ENCODE measurements around the gene IGF2BP2.
A peak's percentile ranks its signal among the peaks of the same experiment; 100 is the strongest.
"Not testable (repeated sequence)": the region's sequence is repeated elsewhere in the genome, so short reads cannot be mapped to it uniquely, and the experiment has no call there.

The IGF2BP2 gene

DNA sequence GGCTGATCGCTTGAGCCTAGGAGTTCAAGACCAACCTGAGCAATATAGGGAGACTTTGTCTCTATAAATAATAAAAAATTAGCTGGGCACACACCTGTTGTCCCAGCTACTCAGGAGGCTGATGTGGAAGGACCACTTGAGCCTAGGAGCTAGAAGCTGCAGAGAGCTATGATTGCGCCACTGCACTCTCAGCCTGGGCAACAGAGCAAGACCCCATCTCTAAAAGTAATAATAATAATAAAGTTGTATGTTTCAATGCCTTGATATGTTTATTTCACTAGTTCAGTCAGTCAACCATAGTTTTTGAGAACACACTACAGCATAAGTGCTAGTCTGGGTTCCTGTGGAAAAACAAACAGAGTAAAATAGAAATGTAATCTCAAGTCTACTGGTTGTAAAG lies 36.5 kb downstream of the IGF2BP2 start:
- Histone ChIP-seq H3K4me3 (ENCODE audit: low read length) (no peak overlapping the region), H2BK120ac (ENCODE audit: low read depth, low read length) (no peak overlapping the region), H3K4ac (ENCODE audit: low read depth, low read length) (no peak overlapping the region), H3K56ac (ENCODE audit: low read length) (no peak overlapping the region), H3K4me2 (ENCODE audit: low read length) (no peak overlapping the region), H3K27me3 (ENCODE audit: insufficient read depth, low read length, poor library complexity) (no peaks in the 10 kb centered on the region), H2AK5ac (ENCODE audit: low read length) (no peak overlapping the region), H4K5ac (ENCODE audit: low read length) (no peak overlapping the region), H4K8ac (ENCODE audit: low read depth, low read length) (no peak overlapping the region), H2BK15ac (replicated peaks; ENCODE audit: low read depth) (no peak overlapping the region), H3K36me3 (ENCODE audit: control insufficient read depth, insufficient read depth, low read length) (no peaks in the 10 kb centered on the region), H3K79me2 (ENCODE audit: control insufficient read depth, insufficient read depth, low read length) (peaks cover 70% of the 10 kb centered on the region), H3K23ac (ENCODE audit: low read length) (no peak overlapping the region), H3K9ac (ENCODE audit: low read length) (no peak overlapping the region), H3K27ac (ENCODE audit: low read depth, low read length) (no peak overlapping the region), H2BK5ac (ENCODE audit: low read length) (no peak overlapping the region), H3K79me1 (ENCODE audit: low read length) (peaks cover 13% of the 10 kb centered on the region), H3K4me1 (ENCODE audit: control insufficient read depth, low read depth, low read length) (peaks cover 18% of the 10 kb centered on the region), H3K18ac (ENCODE audit: low read length) (peak overlapping the region; percentile 44)
- no peak for DNase-seq
- WGBS (ENCODE audit: extremely low coverage, insufficient coverage, low lambda C conversion rate), result no CpG with 5 or more reads among the region's 2 CpGs

DNA sequence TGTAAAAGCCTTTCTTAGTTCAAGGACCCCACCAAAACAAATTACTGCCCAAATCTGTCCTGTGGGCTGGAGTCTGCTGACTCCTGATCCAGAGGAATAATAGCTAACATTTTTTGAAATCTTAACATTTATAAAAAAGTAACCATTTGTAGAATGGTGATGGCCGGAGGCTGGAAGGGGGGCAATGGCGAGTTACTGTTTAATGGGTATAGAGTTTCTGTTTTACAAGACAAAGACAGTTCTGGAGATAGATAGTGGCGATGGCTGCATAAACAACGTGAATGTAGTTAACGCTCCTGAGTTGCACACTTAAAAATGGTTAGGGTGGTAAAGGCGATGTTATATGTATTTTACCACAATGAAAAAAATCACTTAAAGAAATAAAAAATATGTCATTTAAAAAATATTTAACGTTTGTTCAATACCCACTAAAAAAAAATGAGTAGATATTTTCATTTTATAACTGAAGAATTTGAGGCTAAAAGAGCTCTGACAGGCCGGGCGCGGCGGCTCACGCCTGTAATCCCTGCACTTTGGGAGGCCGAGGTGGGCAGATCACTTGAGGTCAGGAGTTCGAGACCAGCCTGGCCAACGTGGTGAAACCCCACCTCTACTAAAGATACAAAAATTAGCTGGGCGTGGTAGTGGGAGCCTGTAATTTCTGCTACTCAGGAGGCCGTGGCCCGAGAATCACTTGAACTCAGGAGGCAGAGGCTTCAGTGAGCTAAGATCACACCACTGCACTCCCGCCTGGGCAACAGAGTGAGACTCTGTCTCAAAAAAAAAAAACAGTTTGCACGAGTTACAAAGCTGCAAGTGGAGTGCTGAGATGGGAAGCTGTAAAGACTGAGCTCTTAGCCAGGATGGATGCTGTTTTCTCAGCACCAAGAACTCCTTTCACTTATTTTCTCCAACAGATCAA lies 37.6 kb downstream of the IGF2BP2 start:
- Histone ChIP-seq H3K4me3 (ENCODE audit: low read length) (no peak overlapping the region), H3K27ac (ENCODE audit: low read depth, low read length) (peak overlapping the region; percentile 84), H3K27me3 (ENCODE audit: insufficient read depth, low read length, poor library complexity) (no peaks in the 10 kb centered on the region), H3K56ac (ENCODE audit: low read length) (peak overlapping the region; percentile 63), H3K79me1 (ENCODE audit: low read length) (peaks cover 10% of the 10 kb centered on the region), H3K79me2 (ENCODE audit: control insufficient read depth, insufficient read depth, low read length) (peaks cover 71% of the 10 kb centered on the region), H4K8ac (ENCODE audit: low read depth, low read length) (no peak overlapping the region), H3K18ac (ENCODE audit: low read length) (peak overlapping the region; percentile 2), H2BK5ac (ENCODE audit: low read length) (no peak overlapping the region), H3K4me2 (ENCODE audit: low read length) (peak overlapping the region; percentile 7), H2AK5ac (ENCODE audit: low read length) (no peak overlapping the region), H3K4me1 (ENCODE audit: control insufficient read depth, low read depth, low read length) (peaks cover 22% of the 10 kb centered on the region), H2BK120ac (ENCODE audit: low read depth, low read length) (no peak overlapping the region), H4K5ac (ENCODE audit: low read length) (no peak overlapping the region), H3K4ac (ENCODE audit: low read depth, low read length) (no peak overlapping the region), H2BK15ac (replicated peaks; ENCODE audit: low read depth) (peak overlapping the region; percentile 65), H3K36me3 (ENCODE audit: control insufficient read depth, insufficient read depth, low read length) (no peaks in the 10 kb centered on the region), H3K23ac (ENCODE audit: low read length) (no peak overlapping the region), H3K9ac (ENCODE audit: low read length) (peak overlapping the region; percentile 20)
- no peak for DNase-seq
- WGBS (ENCODE audit: extremely low coverage, insufficient coverage, low lambda C conversion rate), result no CpG with 5 or more reads among the region's 20 CpGs

GRCh38 chr3:185786258-185786657 lies 38.6 kb downstream of the IGF2BP2 start:
- not testable (repeated sequence) for H3K4me3 ChIP-seq (ENCODE audit: low read length); H2BK120ac ChIP-seq (ENCODE audit: low read depth, low read length); H3K4ac ChIP-seq (ENCODE audit: low read depth, low read length); H2BK5ac ChIP-seq (ENCODE audit: low read length); H2AK5ac ChIP-seq (ENCODE audit: low read length); H4K5ac ChIP-seq (ENCODE audit: low read length); H4K8ac ChIP-seq (ENCODE audit: low read depth, low read length); H3K36me3 ChIP-seq (ENCODE audit: control insufficient read depth, insufficient read depth, low read length); H3K27me3 ChIP-seq (ENCODE audit: insufficient read depth, low read length, poor library complexity); H2BK15ac ChIP-seq (replicated peaks; ENCODE audit: low read depth); H3K23ac ChIP-seq (ENCODE audit: low read length); H3K4me2 ChIP-seq (ENCODE audit: low read length)
- H3K79me1 ChIP-seq (ENCODE audit: low read length), result peaks cover 11% of the 10 kb centered on the region
- H3K18ac ChIP-seq (ENCODE audit: low read length), result peak overlapping the region; percentile 89
- H3K79me2 ChIP-seq (ENCODE audit: control insufficient read depth, insufficient read depth, low read length), result peaks cover 70% of the 10 kb centered on the region
- no CpG with 5 or more reads among the region's 8 CpGs for WGBS (ENCODE audit: extremely low coverage, insufficient coverage, low lambda C conversion rate)
- peak overlapping the region; percentile 43 for H3K9ac ChIP-seq (ENCODE audit: low read length)
- peak; percentile 91 for DNase-seq
- peaks cover 22% of the 10 kb centered on the region for H3K4me1 ChIP-seq (ENCODE audit: control insufficient read depth, low read depth, low read length)
- H3K56ac ChIP-seq (ENCODE audit: low read length), result peak overlapping the region; percentile 63
- H3K27ac ChIP-seq (ENCODE audit: low read depth, low read length), result peak overlapping the region; percentile 91

DNA sequence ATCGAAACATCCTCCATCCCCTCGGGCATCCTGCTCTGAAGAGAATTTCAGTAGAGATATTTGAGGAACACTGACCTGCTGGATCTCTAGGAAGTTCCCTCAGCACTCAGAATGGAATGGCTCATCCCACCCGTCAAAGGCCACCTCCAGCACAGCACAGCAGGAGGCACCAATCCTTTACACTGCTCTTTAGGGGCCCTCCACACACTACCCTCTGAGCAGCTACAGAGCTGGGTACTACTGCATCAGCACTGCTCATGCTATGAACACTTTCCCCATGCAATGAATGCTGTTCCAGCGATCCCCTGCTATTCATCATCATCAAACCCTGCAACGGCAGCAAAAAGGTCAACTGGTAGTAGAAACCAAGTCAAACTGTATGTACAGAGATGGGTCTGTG lies 40.5 kb downstream of the IGF2BP2 start:
- Histone ChIP-seq H3K79me2 (ENCODE audit: control insufficient read depth, insufficient read depth, low read length) (peaks cover 72% of the 10 kb centered on the region), H2AK5ac (ENCODE audit: low read length) (no peak overlapping the region), H3K27me3 (ENCODE audit: insufficient read depth, low read length, poor library complexity) (no peaks in the 10 kb centered on the region), H3K4ac (ENCODE audit: low read depth, low read length) (no peak overlapping the region), H3K79me1 (ENCODE audit: low read length) (peaks cover 10% of the 10 kb centered on the region), H3K9ac (ENCODE audit: low read length) (no peak overlapping the region), H3K36me3 (ENCODE audit: control insufficient read depth, insufficient read depth, low read length) (no peaks in the 10 kb centered on the region), H2BK120ac (ENCODE audit: low read depth, low read length) (no peak overlapping the region), H3K18ac (ENCODE audit: low read length) (no peak overlapping the region), H2BK15ac (replicated peaks; ENCODE audit: low read depth) (no peak overlapping the region), H3K4me3 (ENCODE audit: low read length) (no peak overlapping the region), H3K56ac (ENCODE audit: low read length) (no peak overlapping the region), H3K27ac (ENCODE audit: low read depth, low read length) (no peak overlapping the region), H3K4me1 (ENCODE audit: control insufficient read depth, low read depth, low read length) (peaks cover 28% of the 10 kb centered on the region), H3K23ac (ENCODE audit: low read length) (no peak overlapping the region), H2BK5ac (ENCODE audit: low read length) (no peak overlapping the region), H4K5ac (ENCODE audit: low read length) (no peak overlapping the region), H4K8ac (ENCODE audit: low read depth, low read length) (no peak overlapping the region), H3K4me2 (ENCODE audit: low read length) (no peak overlapping the region)
- no CpG with 5 or more reads among the region's 5 CpGs for WGBS (ENCODE audit: extremely low coverage, insufficient coverage, low lambda C conversion rate)
- no peak for DNase-seq

GRCh38 chr3:185781759-185782158 lies 43.1 kb downstream of the IGF2BP2 start:
- Histone ChIP-seq H3K36me3 (ENCODE audit: control insufficient read depth, insufficient read depth, low read length) (no peaks in the 10 kb centered on the region), H2BK15ac (replicated peaks; ENCODE audit: low read depth) (no peak overlapping the region), H3K9ac (ENCODE audit: low read length) (no peak overlapping the region), H3K23ac (ENCODE audit: low read length) (no peak overlapping the region), H3K4me2 (ENCODE audit: low read length) (no peak overlapping the region), H3K56ac (ENCODE audit: low read length) (no peak overlapping the region), H2AK5ac (ENCODE audit: low read length) (no peak overlapping the region), H3K27ac (ENCODE audit: low read depth, low read length) (no peak overlapping the region), H3K4me3 (ENCODE audit: low read length) (no peak overlapping the region), H3K4ac (ENCODE audit: low read depth, low read length) (no peak overlapping the region), H4K8ac (ENCODE audit: low read depth, low read length) (no peak overlapping the region), H3K4me1 (ENCODE audit: control insufficient read depth, low read depth, low read length) (peaks cover 32% of the 10 kb centered on the region), H2BK5ac (ENCODE audit: low read length) (no peak overlapping the region), H3K79me2 (ENCODE audit: control insufficient read depth, insufficient read depth, low read length) (peaks cover 80% of the 10 kb centered on the region), H3K18ac (ENCODE audit: low read length) (no peak overlapping the region), H2BK120ac (ENCODE audit: low read depth, low read length) (no peak overlapping the region), H4K5ac (ENCODE audit: low read length) (no peak overlapping the region), H3K27me3 (ENCODE audit: insufficient read depth, low read length, poor library complexity) (no peaks in the 10 kb centered on the region), H3K79me1 (ENCODE audit: low read length) (peaks cover 19% of the 10 kb centered on the region)
- WGBS (ENCODE audit: extremely low coverage, insufficient coverage, low lambda C conversion rate), result no CpG with 5 or more reads among the region's 3 CpGs
- no peak for DNase-seq
